Fibroblast of gingiva (primary cell): ENCODE measurements around the gene DCHS1.
A peak's percentile ranks its signal among the peaks of the same experiment; 100 is the strongest.

Experiments
- DNase-seq: peaks from one replicate; pipeline ENCODE4 v3.0.0-alpha.2; 2011; ENCODE audit warnings: low read depth

Gene DCHS1

DNA sequence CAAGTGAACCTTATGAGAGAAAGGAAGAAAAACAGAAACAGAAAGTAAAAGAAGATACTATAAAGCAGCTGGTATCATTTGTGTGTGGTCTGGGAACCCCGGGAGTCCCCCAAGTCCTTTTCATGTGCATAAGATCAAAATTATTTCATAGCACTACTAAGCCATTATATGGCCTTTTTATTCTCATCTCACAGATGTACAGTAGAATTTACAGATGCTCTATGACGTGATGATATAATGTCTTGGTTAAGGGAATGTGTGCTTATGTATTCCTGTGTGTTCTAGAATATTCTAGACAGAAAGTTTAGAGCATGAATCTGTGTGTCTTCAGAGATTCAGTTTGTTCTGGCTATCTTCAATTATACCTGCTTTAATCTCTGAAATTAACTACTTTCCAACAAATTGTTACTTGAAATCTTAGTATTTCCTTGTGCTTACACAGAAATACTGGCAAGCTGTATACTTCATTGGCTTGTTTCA, 27.8 kb downstream of the DCHS1 start:
- DNase-seq: no peak

DNA sequence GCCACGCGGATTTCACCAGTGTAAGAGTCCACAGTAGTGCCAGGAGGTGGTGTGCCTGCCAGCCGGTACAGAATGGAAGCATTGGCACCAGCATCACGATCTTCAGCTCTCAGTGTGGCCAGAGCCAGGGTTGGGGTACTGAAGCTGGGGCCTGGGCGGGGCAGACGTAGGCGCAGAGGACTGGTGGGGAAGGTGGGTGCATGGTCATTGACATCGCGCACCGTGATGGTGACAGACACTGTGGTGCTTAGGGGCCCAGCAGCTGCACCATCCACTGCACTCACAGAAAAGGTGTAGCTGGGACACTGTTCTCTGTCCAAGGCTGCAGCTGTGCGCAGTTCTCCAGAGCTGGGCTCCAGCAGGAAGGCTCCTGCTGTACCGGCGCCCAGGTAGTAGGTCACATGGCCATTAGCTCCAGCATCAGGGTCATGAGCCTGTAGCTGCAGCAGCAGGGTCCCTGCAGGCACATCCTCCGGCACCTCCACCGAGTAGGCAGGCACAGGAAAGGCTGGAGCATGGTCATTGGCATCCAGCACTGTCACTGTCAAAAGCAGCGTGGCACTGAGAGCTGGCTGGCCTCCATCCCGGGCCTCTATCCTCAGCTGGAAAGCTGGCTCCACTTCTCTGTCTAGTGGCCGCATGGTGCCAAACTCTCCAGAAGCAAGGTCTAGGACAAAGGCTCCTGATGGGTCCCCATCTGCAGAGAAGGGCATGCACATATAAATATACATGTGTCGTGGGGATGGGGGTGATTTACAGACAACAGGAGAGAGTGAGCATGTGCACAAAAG, 28.4 kb downstream of the DCHS1 start:
- DNase-seq: no peak

DNA sequence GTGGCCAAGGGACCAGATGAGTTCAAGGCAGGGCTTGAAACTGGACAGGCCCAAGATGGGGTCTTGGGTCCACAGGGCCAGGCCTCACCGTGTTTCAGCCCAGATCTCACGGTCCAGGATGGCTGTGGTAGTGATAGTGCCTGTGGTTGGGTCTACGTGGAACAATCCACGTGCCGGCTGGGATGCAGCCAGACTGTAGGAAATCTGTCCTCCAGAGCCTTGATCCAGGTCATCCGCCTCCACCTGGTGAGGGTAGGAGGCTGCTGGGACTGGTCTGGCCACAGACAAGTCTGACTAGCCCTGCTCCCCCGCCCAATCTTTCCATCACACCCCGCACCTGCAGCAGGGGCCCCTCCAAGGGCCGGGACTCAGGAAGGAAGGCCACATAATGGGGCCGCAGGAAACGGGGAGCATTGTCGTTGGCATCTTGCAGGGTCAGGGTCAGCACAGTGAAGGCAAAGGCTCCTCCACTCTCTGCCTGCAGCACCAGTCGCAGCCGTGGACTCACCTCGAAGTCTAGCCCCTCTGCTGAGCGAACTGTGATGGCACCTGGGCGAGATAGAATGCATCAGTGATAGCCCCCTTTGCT, 29.7 kb downstream of the DCHS1 start:
- no peak for DNase-seq

DNA sequence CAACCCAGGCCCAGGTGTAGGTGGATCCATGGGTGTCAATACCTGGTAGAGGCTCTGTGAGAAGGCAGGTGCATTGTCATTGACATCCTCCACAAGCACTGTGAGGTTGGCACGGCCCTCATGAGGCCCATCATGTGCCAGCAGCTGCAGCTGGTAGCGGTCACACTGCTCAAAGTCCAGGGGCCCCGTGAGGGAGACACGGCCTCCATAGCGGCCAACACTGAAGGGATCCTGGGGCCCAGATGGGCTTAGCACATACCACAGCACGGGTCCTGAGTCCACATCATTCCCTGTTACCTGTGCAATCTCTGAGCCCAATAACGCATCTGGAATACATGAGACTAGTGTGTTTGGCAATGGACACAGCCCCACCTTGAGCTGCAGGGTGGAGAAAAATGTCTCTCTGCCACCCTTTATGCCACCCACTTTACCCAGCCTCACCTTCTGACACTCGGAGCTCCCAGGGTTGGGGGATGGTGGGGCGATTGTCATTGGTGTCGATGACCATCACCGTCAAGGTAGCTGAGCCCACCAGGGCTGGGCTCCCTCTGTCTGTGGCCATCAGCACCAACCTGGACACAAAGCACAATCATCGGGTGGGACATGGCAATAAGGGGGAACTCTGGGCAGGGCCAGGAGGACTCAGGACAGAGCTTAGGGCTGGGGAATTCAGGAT, 30.3 kb downstream of the DCHS1 start:
- no peak for DNase-seq

DNA sequence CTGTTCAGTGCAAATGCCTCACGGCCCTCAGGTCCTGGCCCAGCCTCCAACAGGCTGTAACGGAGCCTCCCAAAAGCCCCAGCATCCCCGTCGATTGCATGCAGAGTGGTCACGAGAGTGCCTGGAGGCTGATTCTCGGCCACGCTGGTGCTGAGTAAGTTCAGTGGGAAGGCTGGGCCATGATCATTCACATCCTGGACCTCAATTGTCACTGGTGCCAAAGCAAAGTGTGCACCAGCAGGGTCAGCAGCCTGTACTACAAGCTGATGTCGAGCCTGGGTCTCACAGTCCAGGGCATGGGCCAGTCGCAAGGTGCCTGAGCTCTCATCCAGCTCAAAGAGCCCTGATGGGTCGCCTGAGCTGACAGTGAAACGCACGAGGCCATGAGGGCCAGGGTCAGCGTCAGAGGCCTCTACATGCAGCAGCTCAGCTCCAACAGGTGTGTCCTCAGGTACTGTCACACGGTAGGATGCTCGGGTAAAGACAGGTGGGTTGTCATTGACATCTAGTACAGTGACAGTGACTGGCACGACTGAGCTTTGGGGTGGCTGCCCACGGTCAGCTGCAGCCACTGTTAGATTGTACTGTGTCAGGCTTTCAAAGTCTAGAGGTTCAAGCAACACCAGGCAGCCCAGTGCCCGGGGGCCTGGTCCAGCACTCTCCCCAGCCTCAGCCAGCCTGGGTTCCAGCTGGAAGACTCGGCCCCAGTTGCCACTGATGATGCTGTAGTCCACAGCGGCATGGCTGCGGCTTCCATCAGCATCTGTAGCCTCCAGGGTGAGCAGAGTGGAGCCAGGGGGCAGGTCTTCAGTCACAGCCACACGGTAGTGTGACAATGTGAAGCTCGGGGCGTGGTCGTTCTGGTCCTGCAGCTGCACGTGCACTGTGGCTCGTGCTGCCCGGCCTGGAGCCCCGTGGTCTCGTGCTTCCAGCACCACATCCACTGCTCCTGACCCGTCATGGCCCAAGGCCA, 31.9 kb downstream of the DCHS1 start:
- DNase-seq: no peak

DNA sequence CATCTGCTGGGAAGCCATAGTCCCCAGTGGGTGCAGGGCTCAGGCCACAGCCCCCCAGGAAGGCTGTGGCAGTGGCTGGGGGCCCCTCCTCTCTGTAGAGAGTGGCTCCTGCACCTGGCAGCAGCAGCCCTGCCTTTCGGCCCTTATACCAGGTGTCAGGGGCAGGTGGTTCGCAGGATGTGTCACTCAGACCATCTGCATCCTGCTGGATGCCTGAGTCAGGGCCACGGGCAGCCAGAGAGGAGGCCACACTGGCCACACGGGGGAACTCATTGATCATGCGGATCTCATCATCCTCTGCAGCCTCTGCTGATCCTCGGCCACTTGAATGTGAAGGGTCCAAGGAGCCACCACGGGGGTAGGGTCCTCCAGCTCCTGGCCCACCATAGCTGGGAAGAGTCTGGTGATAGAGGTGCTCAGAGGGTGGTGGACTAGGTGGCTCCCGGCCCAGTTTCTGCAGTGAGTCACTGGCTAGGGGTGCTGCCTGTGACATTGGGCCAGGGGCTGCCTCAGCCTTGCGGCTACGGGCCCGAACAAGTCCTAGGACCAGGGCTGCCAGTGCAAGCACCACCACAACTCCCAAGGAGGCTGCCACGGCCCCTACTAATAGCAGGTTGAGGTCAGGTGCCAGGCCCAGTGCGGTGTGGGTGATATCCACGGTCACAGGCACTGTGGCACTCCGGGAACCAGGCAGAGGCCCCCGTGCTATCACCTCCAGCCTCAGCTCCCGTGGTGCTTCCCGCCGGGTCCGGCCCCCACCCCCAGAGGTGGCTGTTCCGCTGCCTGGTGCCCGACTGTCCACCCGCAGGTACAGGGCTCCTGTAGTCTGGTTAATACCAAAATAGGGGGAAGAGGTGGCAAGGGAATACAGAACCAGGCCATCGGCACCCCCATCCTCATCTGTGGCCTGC, 33.1 kb downstream of the DCHS1 start:
- no peak for DNase-seq

DNA sequence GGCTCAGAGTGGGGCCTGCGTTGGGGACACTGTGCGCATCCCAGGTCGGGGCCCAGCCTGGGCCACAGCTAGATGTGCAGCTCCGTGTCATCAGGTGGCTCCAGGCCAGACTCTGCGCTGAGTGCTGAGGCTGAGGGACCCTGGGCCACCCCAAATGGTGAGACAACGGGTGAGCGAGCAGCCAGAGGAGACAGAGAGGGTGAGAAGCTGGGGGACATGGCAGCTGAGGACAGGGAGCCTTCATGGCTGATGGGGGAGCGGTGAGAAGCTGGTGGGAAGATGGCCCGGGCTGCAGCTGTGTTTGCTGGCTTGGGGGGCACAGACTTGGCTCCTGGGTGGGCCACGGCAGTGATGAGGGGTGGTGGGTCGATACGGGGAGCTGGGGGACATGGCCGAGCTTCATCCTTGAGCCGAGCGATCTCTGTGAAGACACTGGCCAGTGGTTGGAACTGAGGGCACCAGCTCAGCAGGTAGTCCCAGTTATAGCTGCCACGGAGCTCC, 33.8 kb downstream of the DCHS1 start:
- no peak for DNase-seq

DNA sequence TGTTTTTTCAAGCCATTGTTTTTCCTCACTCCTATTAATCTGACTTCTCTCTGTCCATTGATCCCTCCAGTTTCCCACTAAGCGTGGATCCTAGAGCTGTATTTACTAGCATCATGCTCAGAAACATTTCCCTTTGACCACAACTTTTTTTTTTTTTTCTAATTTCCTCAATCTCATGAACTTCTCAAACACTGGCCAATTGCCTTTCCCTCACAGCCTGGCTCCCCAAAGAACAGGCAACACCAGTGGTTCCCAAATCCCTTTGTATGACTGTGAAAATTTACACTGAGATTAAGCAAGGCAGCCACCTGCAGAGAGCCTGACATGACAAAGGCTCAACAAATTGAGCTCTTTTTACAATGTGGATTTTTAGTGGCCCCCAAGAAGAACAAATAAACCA, 35.0 kb downstream of the DCHS1 start:
- no peak for DNase-seq

DNA sequence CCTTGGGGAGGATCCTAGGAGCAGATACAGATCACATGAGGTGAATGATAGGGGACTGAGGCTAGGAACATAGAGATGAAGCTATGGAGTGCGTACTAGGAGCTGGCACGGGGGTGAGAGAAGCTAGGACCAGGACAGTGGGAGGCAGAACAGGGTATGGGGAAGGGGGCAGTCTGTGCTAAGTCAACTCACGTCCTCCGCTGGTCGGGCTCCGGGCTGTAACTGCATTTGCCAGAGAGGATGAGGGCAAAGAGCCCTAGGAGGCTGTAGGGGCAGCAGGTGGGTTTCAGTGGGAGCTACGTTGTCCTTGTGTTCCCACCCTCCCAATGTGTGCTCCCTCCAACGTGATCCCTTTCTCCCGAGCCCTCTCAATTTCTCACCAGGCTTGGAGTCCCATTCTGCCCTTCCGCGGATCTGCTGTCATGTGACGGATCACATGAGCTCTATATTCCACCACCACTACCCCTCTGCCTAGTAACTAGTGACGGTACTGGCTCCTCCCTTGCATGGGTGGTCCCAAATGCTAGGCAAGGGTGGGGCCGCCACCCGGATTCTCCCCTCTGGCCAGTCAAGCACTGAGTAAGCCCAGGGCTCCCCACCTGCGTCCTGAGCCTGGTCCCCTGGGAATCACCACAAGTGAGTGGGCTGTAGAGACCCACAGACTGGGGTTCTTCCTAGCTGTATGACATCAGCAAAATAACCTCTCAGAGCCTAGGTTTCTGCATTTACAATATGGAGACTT, 36.4 kb downstream of the DCHS1 start, which contains the start of gene TPP1:
TSS of gene TPP1 (minus strand) at position 419 of the 742 bp plus-strand sequence. CDS start at position 397, 22 bp downstream.
- peak; percentile 89 for DNase-seq

DNA sequence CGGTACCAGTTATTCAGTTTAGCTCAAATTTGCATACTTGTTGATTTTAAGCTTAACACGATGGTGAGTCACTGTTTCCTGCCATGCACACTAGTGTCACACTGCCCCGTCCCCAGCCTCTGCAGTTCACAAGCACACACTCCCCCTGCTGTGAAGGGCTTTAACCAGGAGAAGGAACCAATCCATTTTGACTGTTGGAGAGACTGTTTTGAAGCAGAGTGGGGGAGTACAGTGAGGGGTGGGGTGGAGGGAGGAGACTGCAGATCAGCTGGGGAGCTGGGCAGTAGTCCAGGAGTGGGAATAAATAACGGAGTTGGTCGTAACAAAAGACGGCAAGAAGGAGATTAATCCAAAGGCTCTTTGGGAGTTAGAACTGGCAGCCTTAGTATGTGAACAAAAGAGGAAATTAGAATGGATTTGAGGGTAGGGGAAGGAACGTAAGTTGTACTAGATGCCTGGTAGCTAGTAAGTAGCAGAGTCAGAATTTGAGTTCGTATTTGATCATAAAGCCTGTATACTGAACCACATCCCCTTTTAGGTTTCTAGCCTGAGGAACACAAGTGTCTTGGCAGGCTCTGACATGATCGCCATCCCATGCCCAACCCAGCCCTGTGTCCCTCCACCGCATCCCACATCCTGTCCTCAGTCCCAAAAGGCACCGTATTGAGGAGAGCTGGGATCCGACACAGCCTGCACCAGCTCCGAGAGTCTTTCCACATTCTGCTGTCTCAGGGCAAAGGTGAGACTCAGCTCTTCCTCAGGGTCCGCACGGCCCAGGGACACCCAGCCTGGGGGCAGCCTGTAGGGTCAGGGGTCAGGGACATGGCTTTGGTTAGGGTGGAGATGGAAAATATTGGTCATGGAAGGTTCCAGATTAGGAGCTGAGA, 37.2 kb downstream of the DCHS1 start:
- DNase-seq: peak; percentile 75

DNA sequence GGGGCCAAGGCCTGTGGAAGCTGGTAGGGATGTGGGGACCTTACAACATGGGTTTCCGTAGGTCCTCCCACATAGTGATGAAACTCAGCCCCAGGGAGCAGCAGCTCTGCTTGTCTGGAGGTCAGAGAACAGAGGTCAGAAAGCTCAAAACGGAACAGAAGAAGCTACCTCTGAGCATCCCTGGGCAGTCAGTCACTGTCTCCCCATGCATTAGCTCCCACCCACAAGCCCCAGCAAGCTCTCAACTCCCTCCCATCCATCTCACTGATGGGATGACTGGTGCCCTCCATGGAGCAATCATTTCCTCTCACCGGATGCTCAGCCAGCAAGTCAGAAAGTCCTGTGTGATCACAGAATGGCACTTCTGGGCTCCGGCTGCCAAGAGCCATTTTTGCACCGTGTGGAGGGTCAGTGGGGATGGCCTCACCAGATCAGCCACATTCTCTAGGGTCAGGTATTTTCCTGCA, 38.3 kb downstream of the DCHS1 start:
- no peak for DNase-seq

DNA sequence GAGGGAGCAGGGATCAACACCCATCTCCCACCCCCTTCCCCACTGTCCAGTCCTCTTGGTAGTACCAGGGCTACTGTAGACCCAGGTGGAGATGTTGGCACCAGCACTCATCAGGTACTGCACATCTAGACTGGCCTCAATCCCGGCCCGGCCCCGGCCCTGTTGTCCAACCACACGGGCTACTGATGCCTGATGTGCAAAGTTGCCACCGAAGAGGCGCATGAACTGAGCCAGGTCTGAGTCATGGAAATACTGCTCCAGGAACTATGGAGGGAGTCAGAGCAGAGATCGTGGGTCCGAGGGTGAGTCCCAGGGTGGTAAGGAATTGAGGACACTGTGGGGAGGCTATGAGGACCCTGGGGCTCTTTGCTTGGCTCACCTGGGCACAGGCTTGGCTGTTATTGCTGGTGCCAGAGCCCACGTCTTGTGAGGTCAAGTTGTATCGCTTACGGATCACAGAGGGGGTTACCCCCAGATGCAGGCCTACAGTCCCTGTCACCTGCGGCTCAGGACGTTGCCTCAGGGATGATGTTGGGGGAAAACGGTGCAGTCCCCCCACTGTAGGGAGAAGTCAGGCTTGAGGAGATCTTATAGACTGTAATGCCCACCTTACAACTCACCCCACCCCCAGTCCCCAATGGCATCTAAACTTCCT, 38.9 kb downstream of the DCHS1 start:
- no peak for DNase-seq

DNA sequence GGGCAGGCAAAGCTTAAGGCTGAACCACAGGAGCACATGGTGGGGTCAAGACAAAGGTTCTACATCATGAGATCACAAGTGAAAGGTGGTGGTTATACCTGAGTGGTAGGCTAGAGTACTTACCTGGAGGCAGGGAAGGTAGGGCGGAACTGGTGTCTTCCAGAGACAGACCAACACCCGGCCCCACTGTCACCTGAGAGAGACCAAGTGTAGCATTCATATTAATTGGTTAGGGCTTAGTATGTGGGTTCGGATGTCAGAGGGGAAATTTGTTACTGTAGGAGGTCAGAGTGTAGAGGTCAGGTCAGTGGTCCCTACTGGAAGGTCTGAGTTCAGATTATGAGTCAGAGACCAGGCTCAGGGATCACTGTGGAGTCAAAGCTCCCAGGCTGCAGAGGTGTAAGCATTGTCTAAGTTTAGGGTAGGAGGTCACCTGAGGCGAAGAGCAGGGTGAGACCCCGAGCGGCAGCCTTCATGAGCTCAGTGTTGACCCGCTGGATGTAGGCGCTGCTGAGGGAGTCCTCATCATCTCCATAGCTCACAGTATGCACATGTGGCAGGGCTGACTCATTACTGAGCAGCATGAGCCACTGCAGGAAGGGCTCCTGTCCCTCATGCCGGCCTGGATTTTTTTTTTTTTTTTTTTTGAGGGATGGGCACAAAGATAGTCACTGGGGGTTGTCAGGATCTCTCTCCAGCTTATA, 39.6 kb downstream of the DCHS1 start:
- DNase-seq: no peak

DNA sequence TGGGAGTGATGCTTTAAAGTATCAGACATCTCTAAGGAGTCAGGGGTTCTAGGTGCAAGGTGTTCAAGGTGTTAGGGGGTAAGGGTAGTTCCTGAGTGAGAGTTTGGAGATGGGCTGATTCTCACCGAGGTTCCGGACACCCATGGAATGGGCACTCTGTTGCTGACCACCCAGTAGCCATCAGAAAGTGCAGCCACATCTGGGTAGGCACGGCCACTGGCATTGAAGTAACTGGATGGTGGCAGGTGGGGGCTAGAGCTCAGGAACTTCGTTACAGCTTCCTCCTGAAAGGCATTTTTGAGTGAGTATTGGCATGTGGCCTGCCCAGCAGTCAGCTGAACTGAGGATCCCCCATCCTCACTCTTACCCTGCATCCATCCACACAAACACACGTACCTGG, 40.6 kb downstream of the DCHS1 start:
- no peak for DNase-seq

DNA sequence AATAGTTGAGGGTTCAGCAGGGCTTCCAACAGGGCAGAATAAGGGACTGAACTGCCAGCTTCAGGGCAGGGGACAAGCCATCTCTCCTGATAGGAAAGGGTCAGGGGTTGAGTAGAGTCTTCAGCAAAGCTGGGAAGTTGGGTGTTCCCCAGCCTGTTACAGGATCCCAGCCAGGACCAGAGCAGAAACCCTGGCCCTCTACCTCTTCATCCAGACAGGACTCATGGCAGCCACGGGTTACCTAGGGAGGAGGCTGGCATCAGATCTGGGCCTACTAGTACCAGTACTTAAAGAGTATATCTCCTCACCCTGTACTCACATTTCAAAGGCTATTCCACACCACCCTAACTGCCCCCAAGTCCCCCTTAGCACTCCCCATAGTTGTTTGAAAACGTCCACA, 41.2 kb downstream of the DCHS1 start:
- DNase-seq: no peak

DNA sequence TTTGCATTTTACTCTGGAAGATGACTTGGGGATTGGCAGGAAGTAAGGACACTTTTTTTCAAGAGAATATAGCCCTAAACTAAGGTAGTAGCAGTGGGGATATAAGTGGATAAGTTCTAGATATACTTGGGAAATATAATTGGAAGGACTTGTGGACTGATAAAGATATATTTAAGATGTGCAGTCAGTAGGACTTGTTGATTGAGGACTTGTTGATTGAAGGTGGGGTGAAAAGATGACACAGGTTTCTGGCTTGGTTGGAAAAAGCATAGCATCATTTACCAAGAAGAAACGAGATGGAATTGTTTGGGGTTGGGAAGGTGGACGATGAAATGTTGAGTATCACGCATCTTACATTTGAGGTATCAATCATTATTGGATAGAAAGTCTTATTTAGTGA, 42.1 kb downstream of the DCHS1 start:
- no peak for DNase-seq

DNA sequence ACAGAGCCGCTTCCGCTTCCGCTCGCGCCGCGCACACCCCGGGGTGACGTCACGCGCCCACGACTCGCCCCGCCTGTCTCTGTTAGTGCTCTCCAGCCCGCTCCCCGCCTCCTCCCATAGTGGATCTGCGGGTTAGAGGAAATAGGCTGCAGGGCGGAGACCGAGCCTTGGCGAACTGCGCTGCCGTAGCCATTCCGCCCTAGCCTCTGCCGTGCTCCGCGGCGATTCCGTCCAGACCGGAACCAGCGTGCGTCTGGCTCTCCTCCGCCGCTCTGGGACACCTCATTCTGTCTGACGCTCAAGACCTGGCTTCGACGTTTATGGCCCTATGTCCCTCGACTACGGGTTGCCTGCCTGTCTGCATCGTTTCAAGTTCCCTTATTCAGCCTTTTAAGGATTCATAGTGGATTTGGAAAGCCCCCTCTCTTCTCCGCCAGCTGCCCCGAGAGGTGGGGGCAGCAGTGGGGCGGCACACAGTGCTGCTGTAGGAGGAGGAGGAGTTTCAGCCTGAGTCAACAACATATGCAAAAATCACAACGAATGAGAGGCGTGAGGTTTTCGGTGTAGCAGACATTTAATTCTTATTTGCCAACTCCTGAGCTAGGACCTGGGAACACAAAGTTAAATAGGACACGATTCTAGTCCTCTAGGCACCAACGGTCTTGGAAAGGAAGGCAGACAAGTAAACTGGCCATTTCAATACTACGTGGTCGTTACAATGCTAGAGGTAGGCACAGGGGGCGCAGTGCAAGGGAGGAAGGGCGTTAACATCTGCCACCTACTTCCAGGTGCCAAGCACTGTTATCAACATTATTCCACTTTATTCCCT, 43.2 kb downstream of the DCHS1 start, which contains the start of gene TAF10:
TSS of gene TAF10 (minus strand) at position 4 of the 829 bp plus-strand sequence. CDS start 27 bp downstream, outside the sequence.
- DNase-seq: peak; percentile 96
